T follicular helper cell (primary cell): ENCODE data around the gene PREX1.
"Not testable (repeated sequence)": the region's sequence is repeated elsewhere in the genome, so short reads cannot be mapped to it uniquely, and the experiment has no call there.

Source experiments
- DNase-seq: peaks from one replicate; pipeline ENCODE4 v3.0.0-alpha.2; 2020; ENCODE audit warnings: low read depth

The PREX1 gene

GRCh38 chr20:48812114-48812513 is 15.7 kb downstream of the PREX1 start:
- DNase-seq: not testable (repeated sequence)

GRCh38 chr20:48809673-48810072 is 18.1 kb downstream of the PREX1 start:
- DNase-seq: no peak

GRCh38 chr20:48808382-48809034 is 19.3 kb downstream of the PREX1 start:
- no peak for DNase-seq

GRCh38 chr20:48807586-48808381 is 20.0 kb downstream of the PREX1 start:
- no peak for DNase-seq

- DNase-seq: no peak
These were observed 20.7 kb downstream of the PREX1 start for GRCh38 chr20:48807051-48807450.

- no peak for DNase-seq
These were observed 22.1 kb downstream of the PREX1 start for GRCh38 chr20:48805716-48806115.

- DNase-seq: no peak
These were observed 22.5 kb downstream of the PREX1 start for GRCh38 chr20:48805286-48805685.

- no peak for DNase-seq
These were observed 23.4 kb downstream of the PREX1 start for GRCh38 chr20:48804300-48804980.

GRCh38 chr20:48803176-48804053 is 24.4 kb downstream of the PREX1 start:
- no peak for DNase-seq

- no peak for DNase-seq
These were observed 25.2 kb downstream of the PREX1 start for GRCh38 chr20:48802647-48803046.

GRCh38 chr20:48802216-48802615 is 25.6 kb downstream of the PREX1 start:
- DNase-seq: no peak

- DNase-seq: no peak
These were observed 26.6 kb downstream of the PREX1 start for GRCh38 chr20:48801197-48801596.

GRCh38 chr20:48800177-48800576 is 27.6 kb downstream of the PREX1 start:
- DNase-seq: no peak

GRCh38 chr20:48799328-48800105 is 28.3 kb downstream of the PREX1 start:
- DNase-seq: no peak

- DNase-seq: no peak
These were observed 29.7 kb downstream of the PREX1 start for GRCh38 chr20:48797850-48798747.

GRCh38 chr20:48797275-48797825 is 30.4 kb downstream of the PREX1 start:
- DNase-seq: no peak

- no peak for DNase-seq
These were observed 32.1 kb downstream of the PREX1 start for GRCh38 chr20:48795732-48796131.

GRCh38 chr20:48794816-48795457 is 32.9 kb downstream of the PREX1 start:
- no peak for DNase-seq

GRCh38 chr20:48794360-48794759 is 33.4 kb downstream of the PREX1 start:
- no peak for DNase-seq
